H9 (cell line): ENCODE results near the gene GPC6. TPM values are rescaled to one million over a fixed set of nuclear protein-coding genes. Genes with fewer than 3 reads are reported as not detected.
A peak's percentile ranks its signal among the peaks of the same experiment; 100 is the strongest.

Experiments
- DNase-seq: peaks from one replicate; pipeline ENCODE4 v3.0.0-alpha.2; 2017
- H2AFZ ChIP-seq: one replicate; pipeline ENCODE4 v1.6.1; 2013; ENCODE audit warnings: mild to moderate bottlenecking, low read length, control low read depth, moderate library complexity
- H2AK5ac ChIP-seq: 2 replicates; pipeline ENCODE4 v1.6.1; 2013; ENCODE audit warnings: low read length, control low read depth, mixed read lengths; ENCODE audit not compliant: insufficient read length
- H2BK120ac ChIP-seq: one replicate; pipeline ENCODE4 v1.6.1; 2013; ENCODE audit warnings: low read depth, mild to moderate bottlenecking, low read length, control low read depth, inconsistent platforms; ENCODE audit not compliant: poor library complexity, severe bottlenecking
- H2BK12ac ChIP-seq: 2 replicates; pipeline ENCODE4 v1.6.1; 2013; ENCODE audit warnings: low read length, control low read depth, mixed read lengths, low read depth; ENCODE audit not compliant: insufficient read length
- H2BK15ac ChIP-seq: 2 replicates; pipeline ENCODE4 v1.6.1; 2013; ENCODE audit warnings: low read depth, low read length, control low read depth
- H2BK20ac ChIP-seq: one replicate; pipeline ENCODE4 v1.6.1; 2013; ENCODE audit warnings: low read depth, mild to moderate bottlenecking, low read length, control low read depth, inconsistent platforms; ENCODE audit not compliant: poor library complexity, severe bottlenecking
- H2BK5ac ChIP-seq: 2 replicates; pipeline ENCODE4 v1.6.1; 2013; ENCODE audit warnings: low read length, control low read depth, mixed read lengths; ENCODE audit not compliant: insufficient read length
- H3K14ac ChIP-seq: 2 replicates; pipeline ENCODE4 v1.6.1; 2013; ENCODE audit warnings: low read length, control low read depth; ENCODE audit not compliant: insufficient read depth
- H3K18ac ChIP-seq: 2 replicates; pipeline ENCODE4 v1.6.1; 2013; ENCODE audit warnings: low read depth, mild to moderate bottlenecking, mixed read lengths, low read length, control low read depth; ENCODE audit not compliant: insufficient read length
- H3K23ac ChIP-seq: 2 replicates; pipeline ENCODE4 v1.6.1; 2013; ENCODE audit warnings: low read length, control low read depth, mixed read lengths, low read depth; ENCODE audit not compliant: insufficient read length
- H3K23me2 ChIP-seq: 2 replicates; pipeline ENCODE4 v1.6.1; 2013; ENCODE audit warnings: low read depth, mild to moderate bottlenecking, mixed read lengths, low read length, control low read depth; ENCODE audit not compliant: insufficient read length, poor library complexity, severe bottlenecking
- H3K27ac ChIP-seq: 2 replicates; pipeline ENCODE4 v1.5.1; 2013; ENCODE audit warnings: low read length, control low read depth, mixed read lengths, low read depth; ENCODE audit not compliant: insufficient read length
- H3K27me3 ChIP-seq: 2 replicates; pipeline ENCODE4 v1.6.1; 2013; ENCODE audit warnings: low read length, control low read depth, inconsistent platforms; ENCODE audit not compliant: insufficient read depth
- H3K4ac ChIP-seq: 2 replicates; pipeline ENCODE4 v1.6.1; 2013; ENCODE audit warnings: low read depth, mild to moderate bottlenecking, control low read depth, inconsistent platforms, low read length, moderate library complexity
- H3K4me1 ChIP-seq: 2 replicates; pipeline ENCODE4 v1.6.1; 2013; ENCODE audit warnings: low read length, control low read depth, inconsistent platforms; ENCODE audit not compliant: insufficient read depth
- H3K4me2 ChIP-seq: 2 replicates; pipeline ENCODE4 v1.6.1; 2013; ENCODE audit warnings: low read length, control low read depth, mixed read lengths; ENCODE audit not compliant: insufficient read length, insufficient read depth
- H3K56ac ChIP-seq: 2 replicates; pipeline ENCODE4 v1.6.1; 2013; ENCODE audit warnings: low read depth, mild to moderate bottlenecking, mixed read lengths, low read length, control low read depth; ENCODE audit not compliant: insufficient read length
- H3K79me1 ChIP-seq: 2 replicates; pipeline ENCODE4 v1.6.1; 2013; ENCODE audit warnings: low read depth, mild to moderate bottlenecking, moderate library complexity, low read length, control low read depth, inconsistent platforms; ENCODE audit not compliant: insufficient read depth, poor library complexity, severe bottlenecking
- H3K79me2 ChIP-seq: 2 replicates; pipeline ENCODE4 v1.6.1; 2013; ENCODE audit warnings: low read length, control low read depth, inconsistent platforms; ENCODE audit not compliant: insufficient read depth
- H3K9ac ChIP-seq: 2 replicates; pipeline ENCODE4 v1.6.1; 2013; ENCODE audit warnings: low read length, control low read depth, mixed read lengths; ENCODE audit not compliant: insufficient read length; ENCODE audit errors: extremely low read depth
- H3K9me3 ChIP-seq: one replicate; pipeline ENCODE4 v1.6.1; 2013; ENCODE audit warnings: low read depth, low read length, inconsistent platforms; ENCODE audit not compliant: control insufficient read depth
- H3T11ph ChIP-seq: one replicate; pipeline ENCODE4 v1.6.1; 2013; ENCODE audit warnings: mild to moderate bottlenecking, low read length, control low read depth, inconsistent platforms
- H4K20me1 ChIP-seq: one replicate; pipeline ENCODE4 v1.6.1; 2013; ENCODE audit not compliant: control insufficient read depth, insufficient read length, insufficient read depth
- H4K5ac ChIP-seq: 2 replicates; pipeline ENCODE4 v1.6.1; 2013; ENCODE audit warnings: low read depth, mild to moderate bottlenecking, mixed read lengths, low read length, control low read depth; ENCODE audit not compliant: insufficient read length
- H4K8ac ChIP-seq: replicated peaks from 2 replicates; pipeline ENCODE4 v1.6.1; 2013; ENCODE audit warnings: low read length, control low read depth, mixed read lengths, low read depth; ENCODE audit not compliant: insufficient read length
- H4K91ac ChIP-seq: 2 replicates; pipeline ENCODE4 v1.6.1; 2013; ENCODE audit warnings: low read depth, mild to moderate bottlenecking, moderate library complexity, mixed read lengths, low read length, control low read depth; ENCODE audit not compliant: insufficient read length
- H3K27ac Mint-ChIP-seq, 3 experiments: 2 replicates in 2 of 3; 3 replicates in 1 of 3; pipeline ENCODE4 v1.8.0; 2020 to 2021; ENCODE audit warnings: mixed read lengths in 3 of 3, mild to moderate bottlenecking in 1 of 3, moderate library complexity in 1 of 3
- H3K27me3 Mint-ChIP-seq: 2 replicates; pipeline ENCODE4 v1.8.0; 2021; ENCODE audit warnings: low read depth, mild to moderate bottlenecking, moderate library complexity, mixed read lengths
- H3K36me3 Mint-ChIP-seq, 3 experiments: 2 replicates in 2 of 3; 3 replicates in 1 of 3; pipeline ENCODE4 v1.8.0; 2020 to 2021; ENCODE audit warnings: low read depth in 3 of 3, mixed read lengths in 3 of 3; ENCODE audit not compliant: insufficient read depth in 1 of 3
- H3K4me1 Mint-ChIP-seq, 2 experiments: 2 replicates each; pipeline ENCODE4 v1.8.0; 2020; ENCODE audit warnings: mixed read lengths in 2 of 2
- H3K4me3 Mint-ChIP-seq, 2 experiments: 2 replicates in 1 of 2; 3 replicates in 1 of 2; pipeline ENCODE4 v1.8.0; 2020 to 2021; ENCODE audit warnings: mild to moderate bottlenecking in 2 of 2, mixed read lengths in 2 of 2, moderate library complexity in 1 of 2
- H3K9me3 Mint-ChIP-seq, 2 experiments: 2 replicates in 1 of 2; 3 replicates in 1 of 2; pipeline ENCODE4 v1.8.0; 2020; ENCODE audit warnings: mild to moderate bottlenecking in 2 of 2, mixed read lengths in 2 of 2, moderate library complexity in 1 of 2
- CTCF ChIP-seq: fragments of 200-600 bp; sonication (generic); conservative IDR thresholded peaks from 3 replicates; pipeline ENCODE4 v1.8.0; 2021; ENCODE audit warnings: antibody characterized with exemption, mild to moderate bottlenecking
- WGBS: extraction: QIAGEN DNeasy Blood & Tissue Kit; methylation state at CpG from one replicate; pipeline ENCODE4 v1.1.7; 2013; ENCODE audit warnings: missing lambda C conversion rate, low lambda C conversion rate, mixed read lengths; ENCODE audit not compliant: insufficient read length; ENCODE audit errors: extremely low coverage; 5-methylcytosine and 5-hydroxymethylcytosine counted together
- total RNA-seq: library from RNA; stranded (reverse); gene quantifications from 2 replicates; pipeline ENCODE4 v1.2.1, GENCODE V29; 2021

The GPC6 gene
- total RNA-seq, 1 experiment from 2014 or later, result 15.6 TPM

DNA sequence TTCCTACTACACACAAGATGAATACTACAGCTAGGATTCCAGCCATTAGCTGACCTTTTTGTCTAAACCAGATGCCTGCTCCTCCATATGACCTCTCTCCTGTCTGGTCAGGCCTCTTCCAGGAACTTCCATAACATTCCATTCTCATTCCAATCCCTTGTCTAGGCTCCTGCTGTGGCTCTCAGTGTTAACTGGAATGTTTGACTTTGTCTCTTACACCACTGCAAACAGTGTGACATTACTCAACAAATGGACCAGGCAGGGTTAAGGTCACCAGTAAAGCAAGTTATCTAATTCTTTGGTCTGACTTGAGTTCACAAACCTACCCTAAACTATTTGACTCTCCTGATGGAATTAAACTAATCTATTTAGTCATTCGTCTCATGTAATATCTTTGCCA is 2.1 kb upstream of the GPC6 start:
- peaks cover 63% of the 10 kb centered on the region in 2 experiments for H3K4me1 Mint-ChIP-seq
- peak; percentile 77 for DNase-seq
- H2AFZ ChIP-seq, result no peak overlapping the region
- H3K23me2 ChIP-seq, result peaks cover 17% of the 10 kb centered on the region
- H3K79me2 ChIP-seq, result no peaks in the 10 kb centered on the region; the same call in 1 of the 2 replicates
- H4K5ac ChIP-seq, result no peak overlapping the region
- H3K9me3 Mint-ChIP-seq, result peaks cover 0 to 2% of the 10 kb centered on the region in 2 experiments; a peak in 1 of 5 replicates
- no peak overlapping the region for H2BK15ac ChIP-seq
- H2BK120ac ChIP-seq, result no peak overlapping the region
- H3K4me3 Mint-ChIP-seq, result peak overlapping the region in 1 of 2 experiments; percentile 35; a peak in 3 of 5 replicates
- H3K4ac ChIP-seq, result no peak overlapping the region
- TF ChIP-seq CTCF, result no peak
- H2BK5ac ChIP-seq, result no peak overlapping the region
- H3K27me3 Mint-ChIP-seq, result peaks cover 1% of the 10 kb centered on the region
- H2BK12ac ChIP-seq, result no peak overlapping the region
- no peak overlapping the region for H4K8ac ChIP-seq
- H3K23ac ChIP-seq, result no peak overlapping the region
- no peaks in the 10 kb centered on the region for H3K79me1 ChIP-seq
- no peak overlapping the region for H3K18ac ChIP-seq
- H3K56ac ChIP-seq, result no peak overlapping the region
- H3K14ac ChIP-seq, result no peak overlapping the region
- no peaks in the 10 kb centered on the region for H3K27me3 ChIP-seq
- peaks cover 0 to 6% (median 0%) of the 10 kb centered on the region in 3 experiments; a peak in 3 of 7 replicates for H3K36me3 Mint-ChIP-seq
- no peak overlapping the region for H2BK20ac ChIP-seq
- no peaks in the 10 kb centered on the region for H3K9me3 ChIP-seq
- no peak overlapping the region for H3K9ac ChIP-seq
- WGBS, result no CpG with 5 or more reads among the region's 1 CpG
- peaks cover 3% of the 10 kb centered on the region; the same call in 1 of the 2 replicates for H3K4me1 ChIP-seq
- no peak overlapping the region for H4K91ac ChIP-seq
- H4K20me1 ChIP-seq, result no peaks in the 10 kb centered on the region
- peak overlapping the region; percentile 65 for H3K27ac ChIP-seq
- peak overlapping the region; percentile 40 to 98 (median 41); a peak in 5 of 7 replicates for H3K27ac Mint-ChIP-seq
- no peak overlapping the region for H2AK5ac ChIP-seq
- no peak overlapping the region for H3T11ph ChIP-seq
- peak overlapping the region; percentile 2 for H3K4me2 ChIP-seq
